ENCODE measurements around the gene TFPT.

GRCh38 chr19:54077334-54077733 lies 38.1 kb downstream of the TFPT start:
- TF ChIP-seq CTCF (IDR thresholded peaks at IDR 0.05) (no peak), EP300 (IDR thresholded peaks at IDR 0.05) (no peak)
